Measurements from ENCODE around the gene H6PD. TPM values are rescaled to one million over a fixed set of nuclear protein-coding genes. Genes with fewer than 3 reads are reported as not detected.

The H6PD gene
- total RNA-seq, 2 donors from 2014 or later: 35.0 to 41.0 TPM

DNA sequence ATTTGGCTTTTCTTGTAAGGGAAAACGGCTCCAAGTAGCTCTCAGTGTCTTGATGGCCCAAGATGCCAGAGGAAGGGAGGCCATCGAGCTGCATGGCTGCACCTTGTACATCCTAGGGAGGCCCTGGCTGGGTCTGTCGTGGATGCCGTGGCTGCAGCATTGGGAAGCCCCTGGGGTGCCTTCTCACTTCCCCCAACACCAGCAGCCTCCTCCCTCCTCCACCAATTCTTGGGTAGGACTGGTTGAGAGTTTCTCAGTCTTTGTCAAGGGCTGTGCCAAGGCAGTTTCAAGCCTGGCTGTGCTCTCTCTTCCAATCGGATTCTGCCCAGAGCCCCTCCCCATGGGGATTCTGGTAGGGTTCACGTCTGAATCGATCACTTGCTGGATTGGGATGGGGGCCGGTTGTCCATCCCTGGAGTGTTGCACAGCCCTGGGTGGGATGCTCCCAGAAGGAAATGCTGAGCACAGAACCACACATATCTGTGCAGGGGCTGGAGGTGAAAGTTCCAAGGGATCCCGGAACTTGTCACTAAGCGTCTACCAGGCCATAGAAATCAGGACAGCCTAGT is 44.1 kb downstream of the H6PD start:
- no peak for DNase-seq (ENCODE audit: low spot score)
- Histone ChIP-seq H3K27ac (peak overlapping the region in 1 of 2 donors; percentile 29), H3K9me3 (no peaks in the 10 kb centered on the region), H3K4me3 (no peak overlapping the region), H3K4me1 (peaks cover 0 to 22% of the 10 kb centered on the region in 2 donors), H3K36me3 (no peaks in the 10 kb centered on the region), H3K27me3 (no peaks in the 10 kb centered on the region)
- TF ChIP-seq CTCF (IDR thresholded peaks at IDR 0.05): no peak

GRCh38 chr1:9279172-9279840 is 44.7 kb downstream of the H6PD start:
- Histone ChIP-seq H3K4me3 (no peak overlapping the region), H3K36me3 (no peaks in the 10 kb centered on the region), H3K27ac (peak overlapping the region in 1 of 2 donors; percentile 29), H3K9me3 (peaks cover 0 to 4% of the 10 kb centered on the region in 2 donors), H3K4me1 (peaks cover 0 to 22% of the 10 kb centered on the region in 2 donors), H3K27me3 (no peaks in the 10 kb centered on the region)
- no peak for TF ChIP-seq CTCF (IDR thresholded peaks at IDR 0.05)
- no peak for DNase-seq (ENCODE audit: low spot score)

GRCh38 chr1:9280015-9280860 is 45.7 kb downstream of the H6PD start:
- H3K27ac ChIP-seq: no peak overlapping the region
- H3K9me3 ChIP-seq: peaks cover 0 to 13% of the 10 kb centered on the region in 2 donors
- no peaks in the 10 kb centered on the region for H3K27me3 ChIP-seq
- DNase-seq (ENCODE audit: low spot score): peak; percentile 88
- no peak for TF ChIP-seq CTCF (IDR thresholded peaks at IDR 0.05)
- H3K4me1 ChIP-seq: peaks cover 0 to 22% of the 10 kb centered on the region in 2 donors
- no peaks in the 10 kb centered on the region for H3K36me3 ChIP-seq
- no peak overlapping the region for H3K4me3 ChIP-seq

DNA sequence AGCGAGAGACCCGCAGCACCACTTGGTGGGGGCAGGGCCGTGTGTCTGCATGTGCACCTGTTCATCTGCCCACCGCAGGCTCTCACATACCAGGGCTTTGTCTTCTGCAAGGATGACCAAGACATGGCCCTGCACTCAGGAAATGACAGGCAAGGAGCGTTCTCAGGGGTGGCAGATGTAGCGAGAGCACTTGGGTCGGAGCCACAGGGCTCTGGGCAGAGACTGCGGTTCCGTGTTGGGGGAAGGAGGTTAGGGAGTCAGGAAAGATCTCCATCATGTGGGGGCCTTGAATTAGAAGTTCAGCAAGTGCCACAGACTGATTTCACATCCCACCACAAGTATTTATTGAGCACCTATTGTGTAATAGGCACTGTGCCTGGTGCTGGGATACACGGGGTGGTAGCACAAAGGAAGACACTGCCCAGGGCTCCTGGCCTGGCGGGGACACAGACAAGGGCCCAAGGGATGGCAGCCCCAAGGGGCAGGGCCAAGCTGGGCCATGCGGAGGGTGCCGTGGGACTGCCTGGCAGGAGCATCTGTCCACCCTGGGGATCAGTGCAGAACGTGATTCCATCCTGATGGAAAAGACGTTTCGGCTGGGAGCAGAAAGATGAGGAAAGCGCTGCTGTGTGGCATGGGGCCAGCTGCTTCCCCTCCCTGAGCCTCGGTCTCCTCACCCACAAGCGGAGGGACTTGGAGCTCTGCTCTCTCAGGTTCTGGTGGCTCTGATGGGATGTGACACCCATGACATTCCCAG is 46.7 kb downstream of the H6PD start:
- Histone ChIP-seq H3K27ac (no peak overlapping the region), H3K9me3 (peaks cover 0 to 23% of the 10 kb centered on the region in 2 donors), H3K4me3 (no peak overlapping the region), H3K36me3 (no peaks in the 10 kb centered on the region), H3K4me1 (peaks cover 0 to 22% of the 10 kb centered on the region in 2 donors), H3K27me3 (no peaks in the 10 kb centered on the region)
- TF ChIP-seq CTCF (IDR thresholded peaks at IDR 0.05): no peak
- no peak for DNase-seq (ENCODE audit: low spot score)

DNA sequence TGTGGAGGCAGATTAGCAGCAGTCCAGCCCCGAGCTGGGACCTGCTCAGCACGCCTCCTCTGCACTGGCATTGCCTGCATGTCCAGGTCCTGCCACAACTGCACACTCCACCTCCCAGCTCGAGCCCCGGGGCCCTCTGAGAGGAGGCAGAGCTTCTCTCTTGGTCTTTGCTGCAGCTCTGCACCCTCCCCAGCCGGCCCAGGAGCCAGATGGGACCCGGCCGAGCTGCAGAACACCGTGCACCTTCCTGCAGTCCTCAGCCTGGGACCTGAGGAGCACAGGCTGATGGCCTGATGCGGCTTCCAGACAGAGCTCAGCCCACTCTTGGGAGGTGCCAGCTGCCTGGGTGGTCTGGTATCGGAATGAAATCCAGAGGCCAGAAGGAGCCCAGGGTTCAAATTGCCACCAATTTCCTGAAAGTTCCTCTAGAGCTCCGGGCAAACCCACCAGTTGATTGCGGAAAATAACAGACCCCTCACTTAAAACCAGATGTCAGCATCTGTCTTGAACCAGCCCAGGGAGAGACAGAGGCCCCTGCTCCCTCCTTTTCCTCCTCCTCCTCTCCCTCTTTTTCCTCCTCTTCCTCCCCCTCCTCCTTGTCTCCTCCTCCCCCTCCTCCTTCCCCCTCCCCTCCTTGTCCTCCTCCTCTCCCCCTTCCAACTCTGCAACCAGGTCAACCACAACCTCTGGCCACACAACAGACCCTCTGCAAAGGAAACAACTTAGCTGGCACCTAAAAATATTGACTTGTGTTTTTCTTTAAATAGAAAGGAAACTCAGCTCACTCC is 47.5 kb downstream of the H6PD start:
- H3K4me1 ChIP-seq: peaks cover 0 to 22% of the 10 kb centered on the region in 2 donors
- TF ChIP-seq CTCF (IDR thresholded peaks at IDR 0.05): no peak
- DNase-seq (ENCODE audit: low spot score): no peak
- H3K9me3 ChIP-seq: peaks cover 0 to 32% of the 10 kb centered on the region in 2 donors
- no peaks in the 10 kb centered on the region for H3K36me3 ChIP-seq
- no peak overlapping the region for H3K27ac ChIP-seq
- H3K4me3 ChIP-seq: no peak overlapping the region
- no peaks in the 10 kb centered on the region for H3K27me3 ChIP-seq

Measured in right atrium auricular region (tissue), 2 donors.